DND-41 (cell line): ENCODE measurements around the gene IDUA.

Source experiments
- ATAC-seq: fragments of 200-7000 bp; cut with Tn5 transposase; 3 replicates; pipeline ENCODE4 v1.9.1; 2021; ENCODE audit warnings: low read depth; ENCODE audit not compliant: insufficient read depth
- DNase-seq: peaks from one replicate; pipeline ENCODE4 v3.0.0-alpha.2; 2020
- H2AFZ ChIP-seq: 2 replicates; pipeline ENCODE4 v1.6.0; 2012; ENCODE audit warnings: low read depth, low read length
- H3K27ac ChIP-seq: 2 replicates; pipeline ENCODE4 v1.5.1; 2012; ENCODE audit warnings: low read length, inconsistent platforms
- H3K27me3 ChIP-seq: fragments of 200-600 bp; sonication (generic); 2 replicates; pipeline ENCODE4 v1.6.0; 2012; ENCODE audit warnings: low read length, mild to moderate bottlenecking, inconsistent platforms; ENCODE audit not compliant: insufficient read depth, poor library complexity
- H3K36me3 ChIP-seq: 2 replicates; pipeline ENCODE4 v1.5.1; 2012; ENCODE audit warnings: low read length, inconsistent platforms; ENCODE audit not compliant: insufficient read depth
- H3K4me1 ChIP-seq: 2 replicates; pipeline ENCODE4 v1.5.1; 2012; ENCODE audit warnings: mild to moderate bottlenecking, low read length; ENCODE audit not compliant: insufficient read depth
- H3K4me2 ChIP-seq: 2 replicates; pipeline ENCODE4 v1.6.0; 2012; ENCODE audit warnings: mild to moderate bottlenecking, moderate library complexity, low read length, inconsistent platforms; ENCODE audit not compliant: insufficient read depth
- H3K4me3 ChIP-seq, 2 experiments: fragments of 200-600 bp in 1 of 2; shearing (Covaris generic) in 1 of 2; 2 replicates each; pipeline ENCODE4 v1.5.1; 2012 to 2016; ENCODE audit warnings: inconsistent platforms in 2 of 2, low read length in 2 of 2, mild to moderate bottlenecking in 2 of 2, low read depth in 1 of 2, moderate library complexity in 1 of 2
- H3K79me2 ChIP-seq: 2 replicates; pipeline ENCODE4 v1.6.0; 2012; ENCODE audit warnings: low read length, inconsistent platforms; ENCODE audit not compliant: insufficient read depth
- H3K9ac ChIP-seq: 2 replicates; pipeline ENCODE4 v1.6.0; 2012; ENCODE audit warnings: low read depth, mild to moderate bottlenecking, inconsistent platforms, low read length, moderate library complexity
- H3K9me3 ChIP-seq: 2 replicates; pipeline ENCODE4 v1.5.1; 2012; ENCODE audit warnings: low read length, moderate library complexity, mild to moderate bottlenecking, inconsistent platforms; ENCODE audit not compliant: insufficient read depth, severe bottlenecking
- H4K20me1 ChIP-seq: 2 replicates; pipeline ENCODE4 v1.6.0; 2012; ENCODE audit warnings: low read length; ENCODE audit not compliant: insufficient read depth
- EZH2 ChIP-seq: IDR thresholded peaks from 3 replicates; pipeline ENCODE4 v1.6.1; 2012; ENCODE audit warnings: borderline replicate concordance, low read depth, mild to moderate bottlenecking, moderate library complexity, low read length, inconsistent platforms; ENCODE audit not compliant: severe bottlenecking
- TF ChIP-seq, protein P1 (sequence below): IDR thresholded peaks from 2 replicates; pipeline ENCODE4 v1.5.1; 2012; ENCODE audit warnings: borderline replicate concordance, low read length, moderate library complexity, mild to moderate bottlenecking; ENCODE audit not compliant: poor library complexity, severe bottlenecking; ENCODE audit errors: extremely low read depth

IDUA gene

DNA sequence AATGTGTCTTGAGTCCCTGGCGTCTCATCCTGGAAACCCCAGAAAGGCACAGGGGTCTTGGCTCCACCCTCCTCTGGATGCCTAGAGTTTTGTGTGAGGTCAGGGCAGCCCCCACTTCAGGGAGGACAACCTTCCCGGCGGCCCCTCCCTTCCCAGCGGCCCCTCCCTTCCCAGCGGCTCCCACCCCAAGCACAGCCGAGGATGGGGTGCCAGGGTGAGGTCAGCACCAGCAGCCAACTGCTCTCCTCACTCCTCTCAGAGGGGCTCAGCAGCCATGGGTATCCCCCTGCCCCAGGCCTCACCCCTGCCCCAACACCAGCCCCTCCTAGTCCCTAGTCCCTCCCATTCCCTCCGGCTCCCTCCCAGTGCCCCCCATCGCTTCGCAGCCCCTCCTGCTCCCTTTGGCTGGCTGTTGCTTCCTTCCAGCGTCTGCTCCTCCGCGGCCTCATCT, 30.9 kb upstream of the IDUA start:
- DNase-seq (no peak), ATAC-seq (no peak)
- Histone ChIP-seq H4K20me1 (peaks cover 6% of the 10 kb centered on the region), H3K4me1 (no peaks in the 10 kb centered on the region), H3K27me3 (no peaks in the 10 kb centered on the region), H3K9me3 (no peaks in the 10 kb centered on the region), H3K36me3 (peaks cover 58% of the 10 kb centered on the region), H3K79me2 (no peaks in the 10 kb centered on the region), H2AFZ (no peak overlapping the region), H3K9ac (no peak overlapping the region), H3K27ac (no peak overlapping the region), H3K4me2 (no peak overlapping the region), H3K4me3 (no peak overlapping the region)
- TF ChIP-seq, protein P1, sequence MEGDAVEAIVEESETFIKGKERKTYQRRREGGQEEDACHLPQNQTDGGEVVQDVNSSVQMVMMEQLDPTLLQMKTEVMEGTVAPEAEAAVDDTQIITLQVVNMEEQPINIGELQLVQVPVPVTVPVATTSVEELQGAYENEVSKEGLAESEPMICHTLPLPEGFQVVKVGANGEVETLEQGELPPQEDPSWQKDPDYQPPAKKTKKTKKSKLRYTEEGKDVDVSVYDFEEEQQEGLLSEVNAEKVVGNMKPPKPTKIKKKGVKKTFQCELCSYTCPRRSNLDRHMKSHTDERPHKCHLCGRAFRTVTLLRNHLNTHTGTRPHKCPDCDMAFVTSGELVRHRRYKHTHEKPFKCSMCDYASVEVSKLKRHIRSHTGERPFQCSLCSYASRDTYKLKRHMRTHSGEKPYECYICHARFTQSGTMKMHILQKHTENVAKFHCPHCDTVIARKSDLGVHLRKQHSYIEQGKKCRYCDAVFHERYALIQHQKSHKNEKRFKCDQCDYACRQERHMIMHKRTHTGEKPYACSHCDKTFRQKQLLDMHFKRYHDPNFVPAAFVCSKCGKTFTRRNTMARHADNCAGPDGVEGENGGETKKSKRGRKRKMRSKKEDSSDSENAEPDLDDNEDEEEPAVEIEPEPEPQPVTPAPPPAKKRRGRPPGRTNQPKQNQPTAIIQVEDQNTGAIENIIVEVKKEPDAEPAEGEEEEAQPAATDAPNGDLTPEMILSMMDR: no peak
- no peak for TF ChIP-seq EZH2

DNA sequence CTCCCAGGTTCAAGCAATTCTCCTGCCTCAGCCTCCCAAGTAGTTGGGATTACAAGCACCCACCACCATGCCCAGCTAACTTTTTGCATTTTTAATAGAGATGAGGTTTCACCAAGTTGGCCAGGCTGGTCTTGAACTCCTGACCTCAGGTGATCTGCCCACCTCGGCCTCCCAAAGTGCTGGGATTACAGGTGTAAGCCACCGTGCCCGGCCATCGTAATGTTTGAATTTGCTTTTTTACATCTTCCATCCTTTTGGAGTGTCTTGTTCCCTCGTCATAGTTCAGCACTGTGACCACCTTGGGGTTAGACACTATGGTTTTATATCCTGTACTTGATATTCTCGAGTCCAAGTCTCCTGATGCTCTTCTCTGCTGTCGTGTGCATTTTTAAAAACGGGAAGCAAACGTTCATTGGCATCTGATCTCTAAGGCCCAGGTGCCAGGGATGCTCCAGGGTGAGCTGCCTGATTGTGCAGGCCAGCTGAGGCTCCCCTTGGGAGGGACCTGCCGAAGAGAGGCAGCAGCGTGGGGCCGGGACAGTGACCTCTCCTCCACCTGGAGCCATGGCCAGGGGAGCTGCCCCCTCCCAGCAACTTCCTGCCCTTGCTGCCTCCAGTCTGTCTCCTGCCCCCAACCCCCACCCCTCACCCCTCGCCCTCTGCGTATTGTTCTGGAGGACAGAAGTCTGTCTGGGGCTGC, 30.2 kb upstream of the IDUA start:
- Histone ChIP-seq H3K79me2 (no peaks in the 10 kb centered on the region), H4K20me1 (peaks cover 7% of the 10 kb centered on the region), H3K27ac (no peak overlapping the region), H3K4me2 (no peak overlapping the region), H3K4me3 (no peak overlapping the region), H3K9ac (no peak overlapping the region), H3K9me3 (no peaks in the 10 kb centered on the region), H2AFZ (no peak overlapping the region), H3K4me1 (no peaks in the 10 kb centered on the region), H3K36me3 (peaks cover 58% of the 10 kb centered on the region), H3K27me3 (no peaks in the 10 kb centered on the region)
- TF ChIP-seq, protein P1: no peak
- no peak for TF ChIP-seq EZH2
- no peak for DNase-seq
- ATAC-seq: no peak

DNA sequence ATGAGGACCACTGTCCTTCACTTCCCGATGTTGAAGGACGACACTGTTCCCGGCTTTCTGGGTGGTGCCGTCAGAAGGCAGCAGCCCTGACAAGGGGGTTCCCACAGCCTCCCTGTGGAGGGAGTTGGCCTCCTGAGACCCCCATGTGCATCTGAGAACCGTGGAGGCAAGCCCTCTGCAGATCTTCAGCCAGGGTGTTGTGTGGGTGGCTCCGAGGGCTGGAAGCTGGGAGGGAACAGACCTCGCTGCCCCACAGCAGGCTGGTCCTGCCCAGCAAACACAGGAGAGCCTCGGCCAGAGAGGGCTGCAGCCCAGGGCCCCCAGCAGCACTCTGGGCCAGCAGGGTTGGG, 29.6 kb upstream of the IDUA start:
- H2AFZ ChIP-seq: no peak overlapping the region
- H3K9me3 ChIP-seq: no peaks in the 10 kb centered on the region
- TF ChIP-seq, protein P1: no peak
- no peak for TF ChIP-seq EZH2
- no peak overlapping the region for H3K4me2 ChIP-seq
- DNase-seq (no peak), ATAC-seq (no peak)
- peaks cover 9% of the 10 kb centered on the region for H4K20me1 ChIP-seq
- no peak overlapping the region for H3K27ac ChIP-seq
- H3K79me2 ChIP-seq: no peaks in the 10 kb centered on the region
- no peaks in the 10 kb centered on the region for H3K27me3 ChIP-seq
- peaks cover 63% of the 10 kb centered on the region for H3K36me3 ChIP-seq
- H3K4me3 ChIP-seq: no peak overlapping the region
- H3K9ac ChIP-seq: no peak overlapping the region
- no peaks in the 10 kb centered on the region for H3K4me1 ChIP-seq
